Measurements from ENCODE around the gene FAM216B. TPM values are rescaled to one million over a fixed set of nuclear protein-coding genes. Genes with fewer than 3 reads are reported as not detected.

Gene FAM216B
- total and polyA plus RNA-seq, 2 of the 13 experiments (the other 11 are each of a cell fraction or from before 2014, with no cell fraction given) = not detected

DNA sequence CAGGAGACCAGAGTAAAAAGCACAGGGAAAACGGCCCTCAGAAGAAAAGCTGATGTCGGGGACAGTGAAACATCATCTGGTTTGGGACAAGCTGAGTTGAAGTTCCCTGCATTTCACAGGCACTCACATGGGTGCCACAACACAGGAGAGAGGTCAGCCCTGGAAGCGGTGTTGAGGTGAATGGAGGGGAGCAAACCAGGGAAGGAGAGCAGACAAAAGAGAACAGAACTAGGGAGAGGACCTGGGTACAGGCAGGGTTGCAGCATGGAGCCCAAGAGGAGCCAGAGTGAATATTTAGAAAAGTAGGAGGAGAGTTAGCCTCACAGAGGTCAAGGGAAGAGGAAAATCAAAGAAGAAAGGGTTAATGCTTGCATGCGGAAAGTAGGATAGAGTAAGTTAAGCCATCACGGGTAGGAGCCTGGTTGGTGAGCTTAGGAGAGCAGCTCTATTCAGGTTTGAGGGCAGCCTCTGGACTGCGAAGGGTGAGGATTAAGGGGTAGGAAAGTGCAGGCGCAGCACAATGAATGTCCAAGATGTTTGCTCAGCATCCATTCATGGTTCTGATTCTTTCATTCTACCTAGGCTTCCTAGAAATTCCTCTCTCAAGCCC is 15.5 kb downstream of the FAM216B start:
- H3K79me2 ChIP-seq (ENCODE audit: insufficient read depth, low read length) = no peaks in the 10 kb centered on the region
- H3K27me3 ChIP-seq (ENCODE audit: control insufficient read depth in 1 of 2, insufficient read depth in 2 of 2, low read length in 2 of 2) = peaks cover 0 to 3% of the 10 kb centered on the region in 2 experiments; a peak in 3 of 5 replicates
- no peaks in the 10 kb centered on the region for H3K9me3 ChIP-seq (ENCODE audit: low read length)
- H4K20me1 ChIP-seq (ENCODE audit: insufficient read depth, low read length) = no peaks in the 10 kb centered on the region; the same call in 1 of the 2 replicates
- H3K4me2 ChIP-seq (ENCODE audit: low read depth, low read length) = no peak overlapping the region
- DNase-seq (ENCODE audit: low spot score) (no peak), ATAC-seq (no peak), FAIRE-seq (no peak)
- ChIA-PET POLR2A (no interaction called here), CTCF (ENCODE audit: low intra/inter-chr PET ratio, low total read pairs) (no interaction called here)
- intact Hi-C loops (cut with micrococcal nuclease; ENCODE audit: unreplicated experiment) = no loop called here
- in situ Hi-C loops (cut with HindIII; ENCODE audit: extremely low pct_ligation_motif_present, low pct_unique_long_range_greater_than_20kb) = no loop called here
- no TSS peak for BruUV-seq (replicated peaks)
- H3K4me3 ChIP-seq (replicated peaks in 1 of 3; ENCODE audit: insufficient read depth in 1 of 3, low read depth in 2 of 3, low read length in 3 of 3) = no peak overlapping the region
- no peaks in the 10 kb centered on the region for H3K4me1 ChIP-seq (ENCODE audit: insufficient read depth, low read length)
- 13% methylated on average over 7 of the region's 7 CpGs for WGBS (ENCODE audit: low lambda C conversion rate)
- H3K9ac ChIP-seq (ENCODE audit: insufficient read depth, low read depth, low read length) = no peak overlapping the region
- no peak overlapping the region for H3K27ac ChIP-seq (ENCODE audit: extremely low read length, insufficient read depth, low read length)
- H2AFZ ChIP-seq (ENCODE audit: low read length) = no peak overlapping the region
- H3K36me3 ChIP-seq (replicated peaks in 1 of 2; ENCODE audit: control insufficient read depth in 1 of 2, insufficient read depth in 2 of 2, low read length in 2 of 2) = no peaks in the 10 kb centered on the region
- TF ChIP-seq ZNF251 (CRISPR knock-in tag; IDR thresholded peaks at IDR 0.05) = no peak
- no peak for TF ChIP-seq ZFP90 (CRISPR knock-in tag; IDR thresholded peaks at IDR 0.05; ENCODE audit: borderline replicate concordance)
- TF ChIP-seq CHD2 (IDR thresholded peaks at IDR 0.05; ENCODE audit: low read depth, low read length) = no peak
- TF ChIP-seq ZBTB21 (CRISPR knock-in tag; IDR thresholded peaks at IDR 0.05) = no peak
- TF ChIP-seq ZNF30 (CRISPR knock-in tag; IDR thresholded peaks at IDR 0.05) = no peak
- TF ChIP-seq ZNF510 (CRISPR knock-in tag; IDR thresholded peaks at IDR 0.05; ENCODE audit: low read depth) = no peak
- TF ChIP-seq, protein P1, sequence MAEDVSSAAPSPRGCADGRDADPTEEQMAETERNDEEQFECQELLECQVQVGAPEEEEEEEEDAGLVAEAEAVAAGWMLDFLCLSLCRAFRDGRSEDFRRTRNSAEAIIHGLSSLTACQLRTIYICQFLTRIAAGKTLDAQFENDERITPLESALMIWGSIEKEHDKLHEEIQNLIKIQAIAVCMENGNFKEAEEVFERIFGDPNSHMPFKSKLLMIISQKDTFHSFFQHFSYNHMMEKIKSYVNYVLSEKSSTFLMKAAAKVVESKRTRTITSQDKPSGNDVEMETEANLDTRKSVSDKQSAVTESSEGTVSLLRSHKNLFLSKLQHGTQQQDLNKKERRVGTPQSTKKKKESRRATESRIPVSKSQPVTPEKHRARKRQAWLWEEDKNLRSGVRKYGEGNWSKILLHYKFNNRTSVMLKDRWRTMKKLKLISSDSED (CRISPR knock-in tag; IDR thresholded peaks at IDR 0.05) = no peak
- TF ChIP-seq, protein P2, sequence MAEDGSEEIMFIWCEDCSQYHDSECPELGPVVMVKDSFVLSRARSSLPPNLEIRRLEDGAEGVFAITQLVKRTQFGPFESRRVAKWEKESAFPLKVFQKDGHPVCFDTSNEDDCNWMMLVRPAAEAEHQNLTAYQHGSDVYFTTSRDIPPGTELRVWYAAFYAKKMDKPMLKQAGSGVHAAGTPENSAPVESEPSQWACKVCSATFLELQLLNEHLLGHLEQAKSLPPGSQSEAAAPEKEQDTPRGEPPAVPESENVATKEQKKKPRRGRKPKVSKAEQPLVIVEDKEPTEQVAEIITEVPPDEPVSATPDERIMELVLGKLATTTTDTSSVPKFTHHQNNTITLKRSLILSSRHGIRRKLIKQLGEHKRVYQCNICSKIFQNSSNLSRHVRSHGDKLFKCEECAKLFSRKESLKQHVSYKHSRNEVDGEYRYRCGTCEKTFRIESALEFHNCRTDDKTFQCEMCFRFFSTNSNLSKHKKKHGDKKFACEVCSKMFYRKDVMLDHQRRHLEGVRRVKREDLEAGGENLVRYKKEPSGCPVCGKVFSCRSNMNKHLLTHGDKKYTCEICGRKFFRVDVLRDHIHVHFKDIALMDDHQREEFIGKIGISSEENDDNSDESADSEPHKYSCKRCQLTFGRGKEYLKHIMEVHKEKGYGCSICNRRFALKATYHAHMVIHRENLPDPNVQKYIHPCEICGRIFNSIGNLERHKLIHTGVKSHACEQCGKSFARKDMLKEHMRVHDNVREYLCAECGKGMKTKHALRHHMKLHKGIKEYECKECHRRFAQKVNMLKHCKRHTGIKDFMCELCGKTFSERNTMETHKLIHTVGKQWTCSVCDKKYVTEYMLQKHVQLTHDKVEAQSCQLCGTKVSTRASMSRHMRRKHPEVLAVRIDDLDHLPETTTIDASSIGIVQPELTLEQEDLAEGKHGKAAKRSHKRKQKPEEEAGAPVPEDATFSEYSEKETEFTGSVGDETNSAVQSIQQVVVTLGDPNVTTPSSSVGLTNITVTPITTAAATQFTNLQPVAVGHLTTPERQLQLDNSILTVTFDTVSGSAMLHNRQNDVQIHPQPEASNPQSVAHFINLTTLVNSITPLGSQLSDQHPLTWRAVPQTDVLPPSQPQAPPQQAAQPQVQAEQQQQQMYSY (CRISPR knock-in tag; IDR thresholded peaks at IDR 0.05) = no peak
- no peak for TF ChIP-seq RFX3 (CRISPR knock-in tag; IDR thresholded peaks at IDR 0.05)
- TF ChIP-seq NRL (CRISPR knock-in tag; IDR thresholded peaks at IDR 0.05; ENCODE audit: borderline replicate concordance) = no peak
- no peak for TF ChIP-seq IRX3 (CRISPR knock-in tag; IDR thresholded peaks at IDR 0.05; ENCODE audit: borderline replicate concordance, low read depth)
- TF ChIP-seq, protein P3, sequence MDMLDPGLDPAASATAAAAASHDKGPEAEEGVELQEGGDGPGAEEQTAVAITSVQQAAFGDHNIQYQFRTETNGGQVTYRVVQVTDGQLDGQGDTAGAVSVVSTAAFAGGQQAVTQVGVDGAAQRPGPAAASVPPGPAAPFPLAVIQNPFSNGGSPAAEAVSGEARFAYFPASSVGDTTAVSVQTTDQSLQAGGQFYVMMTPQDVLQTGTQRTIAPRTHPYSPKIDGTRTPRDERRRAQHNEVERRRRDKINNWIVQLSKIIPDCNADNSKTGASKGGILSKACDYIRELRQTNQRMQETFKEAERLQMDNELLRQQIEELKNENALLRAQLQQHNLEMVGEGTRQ (IDR thresholded peaks at IDR 0.05; ENCODE audit: low read depth, low read length) = no peak
- TF ChIP-seq, protein P3 (CRISPR knock-in tag; IDR thresholded peaks at IDR 0.05; ENCODE audit: borderline replicate concordance) = no peak
- TF ChIP-seq ZNF891 (CRISPR knock-in tag; IDR thresholded peaks at IDR 0.05) = no peak
- no peak for TF ChIP-seq ZFY (CRISPR knock-in tag; IDR thresholded peaks at IDR 0.05)
- no peak for TF ChIP-seq ZSCAN12 (CRISPR knock-in tag; IDR thresholded peaks at IDR 0.05)
- TF ChIP-seq, protein P4, sequence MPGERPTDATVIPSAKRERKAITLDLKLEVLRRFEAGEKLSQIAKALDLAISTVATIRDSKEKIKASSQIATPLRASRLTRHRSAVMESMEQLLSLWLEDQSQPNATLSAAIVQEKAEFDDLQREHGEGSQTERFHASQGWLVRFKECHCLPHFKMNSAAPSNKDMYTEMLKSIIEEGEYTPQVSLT (CRISPR knock-in tag; IDR thresholded peaks at IDR 0.05; ENCODE audit: borderline replicate concordance, low read depth) = no peak
- TF ChIP-seq MBD4 (IDR thresholded peaks at IDR 0.05; ENCODE audit: borderline replicate concordance, low read length) = no peak

Data from HepG2 (cell line).